Measurements from ENCODE around the gene ITGB6.
A peak's percentile ranks its signal among the peaks of the same experiment; 100 is the strongest.

ITGB6 gene

GRCh38 chr2:160060297-160060696, 139.8 kb downstream of the ITGB6 start:
- Histone ChIP-seq H3K27me3 (replicated peaks; ENCODE audit: control insufficient read depth, insufficient read depth, low read length) (no peaks in the 10 kb centered on the region), H3K36me3 (ENCODE audit: control insufficient read depth, insufficient read depth, low read length, severe bottlenecking) (no peaks in the 10 kb centered on the region), H3K9me3 (ENCODE audit: control insufficient read depth, low read length) (no peaks in the 10 kb centered on the region), H3K4me1 (ENCODE audit: control insufficient read depth, insufficient read depth, low read length) (peaks cover 23% of the 10 kb centered on the region), H3K4me3 (ENCODE audit: low read length) (no peak overlapping the region), H3K9ac (ENCODE audit: low read length) (no peak overlapping the region)
- no peak for DNase-seq (ENCODE audit: low read depth)

GRCh38 chr2:160057356-160057755, 142.7 kb downstream of the ITGB6 start:
- Histone ChIP-seq H3K36me3 (ENCODE audit: control insufficient read depth, insufficient read depth, low read length, severe bottlenecking) (no peaks in the 10 kb centered on the region), H3K9ac (ENCODE audit: low read length) (no peak overlapping the region), H3K4me1 (ENCODE audit: control insufficient read depth, insufficient read depth, low read length) (peaks cover 20% of the 10 kb centered on the region), H3K27me3 (replicated peaks; ENCODE audit: control insufficient read depth, insufficient read depth, low read length) (no peaks in the 10 kb centered on the region), H3K9me3 (ENCODE audit: control insufficient read depth, low read length) (no peaks in the 10 kb centered on the region), H3K4me3 (ENCODE audit: low read length) (no peak overlapping the region)
- DNase-seq (ENCODE audit: low read depth), result no peak

- H3K9me3 ChIP-seq (ENCODE audit: control insufficient read depth, low read length), result no peaks in the 10 kb centered on the region
- no peaks in the 10 kb centered on the region for H3K27me3 ChIP-seq (replicated peaks; ENCODE audit: control insufficient read depth, insufficient read depth, low read length)
- H3K36me3 ChIP-seq (ENCODE audit: control insufficient read depth, insufficient read depth, low read length, severe bottlenecking), result no peaks in the 10 kb centered on the region
- no peak overlapping the region for H3K4me3 ChIP-seq (ENCODE audit: low read length)
- H3K9ac ChIP-seq (ENCODE audit: low read length), result no peak overlapping the region
- H3K4me1 ChIP-seq (ENCODE audit: control insufficient read depth, insufficient read depth, low read length), result peaks cover 33% of the 10 kb centered on the region
- DNase-seq (ENCODE audit: low read depth), result no peak
Measured at GRCh38 chr2:160055726-160056108, 144.4 kb downstream of the ITGB6 start.

GRCh38 chr2:160054984-160055725, 144.9 kb downstream of the ITGB6 start:
- Histone ChIP-seq H3K4me3 (ENCODE audit: low read length) (no peak overlapping the region), H3K4me1 (ENCODE audit: control insufficient read depth, insufficient read depth, low read length) (peaks cover 33% of the 10 kb centered on the region), H3K36me3 (ENCODE audit: control insufficient read depth, insufficient read depth, low read length, severe bottlenecking) (no peaks in the 10 kb centered on the region), H3K27me3 (replicated peaks; ENCODE audit: control insufficient read depth, insufficient read depth, low read length) (no peaks in the 10 kb centered on the region), H3K9me3 (ENCODE audit: control insufficient read depth, low read length) (no peaks in the 10 kb centered on the region), H3K9ac (ENCODE audit: low read length) (no peak overlapping the region)
- peak; percentile 14 for DNase-seq (ENCODE audit: low read depth)

GRCh38 chr2:160053946-160054345, 146.1 kb downstream of the ITGB6 start:
- Histone ChIP-seq H3K4me3 (ENCODE audit: low read length) (no peak overlapping the region), H3K4me1 (ENCODE audit: control insufficient read depth, insufficient read depth, low read length) (peaks cover 33% of the 10 kb centered on the region), H3K9me3 (ENCODE audit: control insufficient read depth, low read length) (no peaks in the 10 kb centered on the region), H3K36me3 (ENCODE audit: control insufficient read depth, insufficient read depth, low read length, severe bottlenecking) (no peaks in the 10 kb centered on the region), H3K27me3 (replicated peaks; ENCODE audit: control insufficient read depth, insufficient read depth, low read length) (no peaks in the 10 kb centered on the region), H3K9ac (ENCODE audit: low read length) (no peak overlapping the region)
- DNase-seq (ENCODE audit: low read depth), result no peak

- H3K36me3 ChIP-seq (ENCODE audit: control insufficient read depth, insufficient read depth, low read length, severe bottlenecking), result no peaks in the 10 kb centered on the region
- H3K27me3 ChIP-seq (replicated peaks; ENCODE audit: control insufficient read depth, insufficient read depth, low read length), result no peaks in the 10 kb centered on the region
- H3K4me3 ChIP-seq (ENCODE audit: low read length), result no peak overlapping the region
- no peak for DNase-seq (ENCODE audit: low read depth)
- no peak overlapping the region for H3K9ac ChIP-seq (ENCODE audit: low read length)
- no peaks in the 10 kb centered on the region for H3K9me3 ChIP-seq (ENCODE audit: control insufficient read depth, low read length)
- peaks cover 33% of the 10 kb centered on the region for H3K4me1 ChIP-seq (ENCODE audit: control insufficient read depth, insufficient read depth, low read length)
Measured at GRCh38 chr2:160052531-160052930, 147.5 kb downstream of the ITGB6 start.

GRCh38 chr2:160051371-160051800, 148.7 kb downstream of the ITGB6 start:
- no peak overlapping the region for H3K9ac ChIP-seq (ENCODE audit: low read length)
- no peak overlapping the region for H3K4me3 ChIP-seq (ENCODE audit: low read length)
- H3K36me3 ChIP-seq (ENCODE audit: control insufficient read depth, insufficient read depth, low read length, severe bottlenecking), result no peaks in the 10 kb centered on the region
- H3K27me3 ChIP-seq (replicated peaks; ENCODE audit: control insufficient read depth, insufficient read depth, low read length), result no peaks in the 10 kb centered on the region
- H3K9me3 ChIP-seq (ENCODE audit: control insufficient read depth, low read length), result no peaks in the 10 kb centered on the region
- DNase-seq (ENCODE audit: low read depth), result peak; percentile 53
- H3K4me1 ChIP-seq (ENCODE audit: control insufficient read depth, insufficient read depth, low read length), result peaks cover 29% of the 10 kb centered on the region

GRCh38 chr2:160050147-160050546, 149.9 kb downstream of the ITGB6 start:
- Histone ChIP-seq H3K9me3 (ENCODE audit: control insufficient read depth, low read length) (no peaks in the 10 kb centered on the region), H3K4me3 (ENCODE audit: low read length) (no peak overlapping the region), H3K36me3 (ENCODE audit: control insufficient read depth, insufficient read depth, low read length, severe bottlenecking) (no peaks in the 10 kb centered on the region), H3K9ac (ENCODE audit: low read length) (no peak overlapping the region), H3K4me1 (ENCODE audit: control insufficient read depth, insufficient read depth, low read length) (peaks cover 21% of the 10 kb centered on the region), H3K27me3 (replicated peaks; ENCODE audit: control insufficient read depth, insufficient read depth, low read length) (no peaks in the 10 kb centered on the region)
- no peak for DNase-seq (ENCODE audit: low read depth)

Data from adipocyte (in vitro differentiated cells).